Heart right ventricle (tissue), 16 donors: ENCODE results near the gene ZBTB7C. TPM values are rescaled to one million over a fixed set of nuclear protein-coding genes. Genes with fewer than 3 reads are reported as not detected.

Source experiments
- ATAC-seq, 8 donors: fragments of 200-7000 bp; cut with Tn5 transposase; one replicate each; pipeline ENCODE4 v1.9.1; 2020; ENCODE audit warnings: mild to moderate bottlenecking in 8 of 8, moderate library complexity in 8 of 8, moderate number of reproducible peaks in 1 of 8
- DNase-seq, 2 donors: peaks; one replicate each; pipeline ENCODE4 v3.0.0-alpha.2; 2020
- H3K27ac ChIP-seq, 10 donors: fragments of 200-600 bp; sonication (generic) in 2 of 10; one replicate each; pipeline versions ENCODE4 v1.5.0 to v1.8.0; 2020 to 2022; ENCODE audit warnings: mild to moderate bottlenecking in 3 of 10
- H3K27me3 ChIP-seq, 7 donors: fragments of 200-600 bp; one replicate each; pipeline ENCODE4 v1.8.0; 2021 to 2022; ENCODE audit warnings: mild to moderate bottlenecking in 2 of 7
- H3K36me3 ChIP-seq, 9 donors: fragments of 200-600 bp; sonication (generic) in 1 of 9; one replicate each; pipeline versions ENCODE4 v1.5.0 to v1.8.0; 2020 to 2022; ENCODE audit warnings: mild to moderate bottlenecking in 2 of 9
- H3K4me1 ChIP-seq, 9 donors: fragments of 200-600 bp; sonication (generic) in 1 of 9; one replicate each; pipeline versions ENCODE4 v1.5.0 to v1.8.0; 2020 to 2022; ENCODE audit warnings: mild to moderate bottlenecking in 4 of 9
- H3K4me3 ChIP-seq, 10 donors: fragments of 200-600 bp; sonication (generic) in 2 of 10; one replicate each; pipeline versions ENCODE4 v1.5.0 to v1.8.0; 2020 to 2022; ENCODE audit warnings: mild to moderate bottlenecking in 7 of 10, moderate library complexity in 2 of 10
- H3K9me3 ChIP-seq, 11 donors: fragments of 200-600 bp in 10 of 11; sonication (generic) in 2 of 11; one replicate each; pipeline versions ENCODE4 v1.5.0 to v1.8.0; 2013 to 2022; ENCODE audit warnings: mild to moderate bottlenecking in 2 of 11, control low read depth in 1 of 11, moderate library complexity in 1 of 11
- WGBS, 2 donors: extraction: QIAGEN DNeasy Blood & Tissue Kit; methylation state at CpG; one replicate each; pipeline ENCODE4 v1.1.7; 2013; ENCODE audit warnings: inconsistent platforms in 1 of 2; 5-methylcytosine and 5-hydroxymethylcytosine counted together
- intact Hi-C, 10 donors: fragments of 100-400 bp; cut with DNase I; formaldehyde crosslinking; loops; one replicate each; pipeline versions ENCODE4 v1.11.1 to v1.14.2; 2022
- polyA plus RNA-seq, 2 donors: library from polyadenylated mRNA; stranded (reverse); fragments of 200-250 nt; gene quantifications; one replicate each; pipeline ENCODE4 v1.2.3, GENCODE V29; 2013
- total RNA-seq, 10 donors: library from RNA; stranded (reverse); fragmentation: NEBNext Ultra II Directional in 3 of 10; extraction: Animal tissue kit (Norgen Biotek cat#: 25700) in 3 of 10; gene quantifications; one replicate each; pipeline versions ENCODE4 v1.2.1 to v1.2.4, GENCODE V29; 2021 to 2023
- TF ChIP-seq, protein P1 (sequence below), 9 donors: fragments of 200-600 bp; sonication (generic) in 2 of 9; IDR thresholded peaks; one replicate each; pipeline versions ENCODE4 v1.5.0 to v1.8.0; 2021 to 2022; ENCODE audit warnings: antibody characterized with exemption in 9 of 9, mild to moderate bottlenecking in 5 of 9, moderate library complexity in 1 of 9
- donor health status: Arrhythmogenic right ventricular cardiomyopathy.
- donor health status: ischemic (EF 13 %, LVEDD 7.1; RV severe dilation, severe dysfunction).
- donor health status: healthy with polysubstance abuse.
- donor health status: DM: no; HTN: yes; CAD: no.
- donor health status: DM: no; HTN: no; CAD: no.
- donor health status: ischemic (EF 25% LVEDD 6.9; RV normal size, moderate dysfunction).
- donor health status: ischemic (EF 25% LVEDD 5.7; RV mildly dilated, moderate dysfunction).
- donor health status: healthy.
- donor health status: DM: yes; HTN: yes; CAD: no.
- donor health status: Ischemic cardiomyopathy.
- donor health status: ischemic (EF 35%, LVEDD 5.7; RV mildly dilated, moderate dysfunction).
- donor health status: nonischemic (EF 11% LVEDD 7.7; RV severe dilation, severe dysfunction).
- donor health status: DM: yes; HTN: yes; CAD: no.
- donor health status: PGD.
- donor health status: ischemic (EF 29% LVEDD 5.4; RV normal size, mild dysfunction).
- donor health status: nonischemic (EF 23%, LVEDD 6.1; RV moderate dilation, normal function).

The ZBTB7C gene
- total and polyA plus RNA-seq, 12 donors: 0.49 to 6.3 (median 1.5) TPM

DNA sequence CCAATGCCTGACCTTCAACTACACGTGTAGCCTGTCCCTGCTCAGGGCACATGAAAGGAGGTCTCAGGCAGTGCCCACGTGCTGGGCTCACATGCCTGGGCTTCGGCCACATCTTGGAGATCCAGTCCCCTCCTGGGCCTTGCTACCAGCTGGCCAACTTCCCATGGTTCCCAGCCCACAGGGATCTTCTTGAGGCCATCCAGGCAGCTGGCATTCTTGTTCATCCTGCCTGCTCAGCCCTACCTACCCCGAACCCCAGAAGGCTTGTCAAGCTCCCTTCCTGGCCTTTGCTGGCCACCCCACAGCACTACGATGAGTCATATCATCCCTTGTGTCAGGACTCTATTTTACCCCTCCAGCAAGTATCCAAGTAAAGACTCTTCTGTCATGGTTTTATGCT lies 97.1 kb downstream of the ZBTB7C start:
- DNase-seq: no peak
- 82 to 83% methylated on average over 5 of the region's 5 CpGs for WGBS, 2 donors
- intact Hi-C loops: no loop called here
- no peak overlapping the region for H3K27ac ChIP-seq
- H3K4me3 ChIP-seq: no peak overlapping the region
- TF ChIP-seq, protein P1, sequence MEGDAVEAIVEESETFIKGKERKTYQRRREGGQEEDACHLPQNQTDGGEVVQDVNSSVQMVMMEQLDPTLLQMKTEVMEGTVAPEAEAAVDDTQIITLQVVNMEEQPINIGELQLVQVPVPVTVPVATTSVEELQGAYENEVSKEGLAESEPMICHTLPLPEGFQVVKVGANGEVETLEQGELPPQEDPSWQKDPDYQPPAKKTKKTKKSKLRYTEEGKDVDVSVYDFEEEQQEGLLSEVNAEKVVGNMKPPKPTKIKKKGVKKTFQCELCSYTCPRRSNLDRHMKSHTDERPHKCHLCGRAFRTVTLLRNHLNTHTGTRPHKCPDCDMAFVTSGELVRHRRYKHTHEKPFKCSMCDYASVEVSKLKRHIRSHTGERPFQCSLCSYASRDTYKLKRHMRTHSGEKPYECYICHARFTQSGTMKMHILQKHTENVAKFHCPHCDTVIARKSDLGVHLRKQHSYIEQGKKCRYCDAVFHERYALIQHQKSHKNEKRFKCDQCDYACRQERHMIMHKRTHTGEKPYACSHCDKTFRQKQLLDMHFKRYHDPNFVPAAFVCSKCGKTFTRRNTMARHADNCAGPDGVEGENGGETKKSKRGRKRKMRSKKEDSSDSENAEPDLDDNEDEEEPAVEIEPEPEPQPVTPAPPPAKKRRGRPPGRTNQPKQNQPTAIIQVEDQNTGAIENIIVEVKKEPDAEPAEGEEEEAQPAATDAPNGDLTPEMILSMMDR (IDR thresholded peaks at IDR 0.05): no peak
- ATAC-seq: no peak
- no peaks in the 10 kb centered on the region for H3K36me3 ChIP-seq
- peaks cover 0 to 2% (median 0%) of the 10 kb centered on the region in 9 donors for H3K4me1 ChIP-seq
- H3K9me3 ChIP-seq: no peaks in the 10 kb centered on the region
- no peaks in the 10 kb centered on the region for H3K27me3 ChIP-seq

DNA sequence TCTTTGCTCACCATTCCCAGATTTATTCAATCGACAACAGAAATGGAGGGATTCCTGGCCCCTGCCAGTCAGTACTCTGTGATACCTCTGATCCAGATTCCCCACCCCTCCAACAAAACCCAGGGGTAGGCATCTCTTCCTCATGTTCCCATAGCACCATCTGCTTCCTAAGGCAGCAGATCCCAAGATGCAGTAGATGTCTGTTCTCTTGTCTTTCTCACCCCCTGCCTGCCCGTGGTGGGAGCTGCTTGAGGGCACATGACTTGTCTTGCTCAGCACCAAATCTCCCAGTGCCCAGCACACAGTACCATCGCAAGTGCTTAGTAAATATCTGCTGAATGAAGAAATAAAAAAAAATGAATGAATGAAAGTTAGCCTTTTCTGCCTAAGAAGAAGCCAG lies 98.2 kb downstream of the ZBTB7C start:
- Histone ChIP-seq H3K4me3 (no peak overlapping the region), H3K27me3 (no peaks in the 10 kb centered on the region), H3K9me3 (no peaks in the 10 kb centered on the region), H3K4me1 (peaks cover 0 to 2% (median 0%) of the 10 kb centered on the region in 9 donors), H3K27ac (no peak overlapping the region), H3K36me3 (no peaks in the 10 kb centered on the region)
- TF ChIP-seq, protein P1 (IDR thresholded peaks at IDR 0.05): no peak
- ATAC-seq (no peak), DNase-seq (no peak)
- 68 to 74% methylated on average over 3 of the region's 3 CpGs for WGBS, 2 donors
- intact Hi-C loops: no loop called here

DNA sequence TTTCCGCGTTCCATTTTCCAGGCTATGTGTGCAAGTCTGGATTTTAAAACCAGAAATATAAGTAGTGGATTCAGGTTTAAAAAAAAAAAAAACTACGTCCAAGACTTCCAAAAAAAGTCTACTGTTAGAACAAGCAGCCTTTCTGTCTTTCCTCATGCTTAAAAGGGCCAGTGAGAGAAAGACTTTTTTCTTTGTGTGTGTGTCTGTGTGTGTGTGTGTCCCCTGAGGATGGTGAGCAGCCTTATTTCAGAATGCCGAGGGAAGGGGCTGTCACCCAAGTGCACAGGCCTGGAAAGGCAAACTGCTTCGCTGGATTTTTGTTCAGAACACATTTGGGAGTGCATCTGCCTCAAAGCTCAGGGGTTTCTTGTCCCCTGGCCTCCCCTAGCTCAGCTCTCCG lies 98.8 kb downstream of the ZBTB7C start:
- DNase-seq (no peak), ATAC-seq (no peak)
- no peak overlapping the region for H3K27ac ChIP-seq
- 71 to 78% methylated on average over 6 of the region's 6 CpGs for whole genome bisulfite sequencing, 2 donors
- peaks cover 0 to 2% (median 0%) of the 10 kb centered on the region in 9 donors for H3K4me1 ChIP-seq
- H3K27me3 ChIP-seq: no peaks in the 10 kb centered on the region
- no peaks in the 10 kb centered on the region for H3K36me3 ChIP-seq
- no peaks in the 10 kb centered on the region for H3K9me3 ChIP-seq
- no peak overlapping the region for H3K4me3 ChIP-seq
- TF ChIP-seq, protein P1 (IDR thresholded peaks at IDR 0.05): no peak
- intact Hi-C loops: no loop called here

DNA sequence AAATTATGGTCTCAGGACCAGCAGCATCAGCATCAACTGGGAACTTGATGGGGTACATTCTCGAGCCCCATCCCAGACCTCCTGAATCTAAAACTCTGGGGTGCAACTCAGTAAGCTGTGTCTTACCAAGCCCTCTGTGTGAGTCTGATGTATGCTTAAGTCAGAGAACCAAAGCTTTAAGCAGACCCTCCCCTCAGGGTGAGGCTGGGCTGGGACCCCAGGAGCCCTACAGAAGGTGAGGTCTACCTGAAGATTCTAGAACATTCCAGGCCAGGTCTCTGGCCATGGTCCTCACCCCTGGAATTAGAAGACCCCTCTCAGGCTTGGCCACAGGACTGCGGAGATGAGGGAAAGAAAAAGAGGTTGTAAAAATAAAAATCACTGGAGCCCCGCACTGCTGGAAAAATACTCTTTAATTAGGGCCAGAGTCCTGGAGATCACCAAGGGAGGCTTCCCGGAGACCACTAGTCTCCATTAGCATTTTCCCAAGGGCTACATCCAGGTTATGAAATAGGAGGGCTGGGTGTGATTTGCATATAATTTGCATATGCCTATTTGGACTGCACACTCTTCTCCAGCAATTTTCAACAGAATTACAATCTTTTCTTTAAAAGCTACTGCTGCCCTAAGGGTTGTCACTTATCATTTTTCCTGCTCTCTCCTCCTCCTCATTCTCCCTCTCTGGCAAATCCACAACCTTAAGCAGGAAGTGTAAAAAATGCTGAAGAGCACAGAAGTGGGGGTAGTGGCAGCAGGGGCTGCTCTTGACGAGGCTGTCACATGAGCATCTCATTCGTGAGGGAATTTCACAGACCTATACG lies 100.2 kb downstream of the ZBTB7C start:
- no peak for ATAC-seq
- Histone ChIP-seq H3K4me3 (no peak overlapping the region), H3K36me3 (no peaks in the 10 kb centered on the region), H3K9me3 (no peaks in the 10 kb centered on the region), H3K27me3 (no peaks in the 10 kb centered on the region), H3K4me1 (no peaks in the 10 kb centered on the region), H3K27ac (no peak overlapping the region)
- DNase-seq: no peak
- intact Hi-C loops: no loop called here
- TF ChIP-seq, protein P1 (IDR thresholded peaks at IDR 0.05): no peak
- 70 to 79% methylated on average over 7 of the region's 7 CpGs for WGBS, 2 donors
